Central memory CD8-positive, alpha-beta T cell (primary cell): Measurements from ENCODE around the gene CCDC194.
A peak's percentile ranks its signal among the peaks of the same experiment; 100 is the strongest.

ENCODE experiments used
- ATAC-seq: fragments of 150-1000 bp; cut with Tn5 transposase; replicated peaks from 2 replicates; pipeline ENCODE4 v1.10.0; 2022; ENCODE audit warnings: mild to moderate bottlenecking, moderate FRiP score, moderate number of reproducible peaks; ENCODE audit not compliant: poor library complexity, severe bottlenecking; ENCODE audit errors: extremely low read depth
- DNase-seq, 2 donors: peaks; one replicate each; pipeline ENCODE4 v3.0.0; 2021; ENCODE audit warnings: low spot score in 2 of 2
- H3K27ac Mint-ChIP-seq: one replicate; pipeline ENCODE4 v1.8.0; 2022; ENCODE audit warnings: low read depth, mild to moderate bottlenecking, moderate library complexity, mixed read lengths
- H3K27me3 Mint-ChIP-seq: one replicate; pipeline ENCODE4 v1.8.0; 2022; ENCODE audit warnings: mixed read lengths
- H3K36me3 Mint-ChIP-seq: one replicate; pipeline ENCODE4 v1.8.0; 2022; ENCODE audit warnings: mild to moderate bottlenecking, moderate library complexity, mixed read lengths; ENCODE audit not compliant: insufficient read depth
- H3K4me1 Mint-ChIP-seq: one replicate; pipeline ENCODE4 v1.8.0; 2022; ENCODE audit warnings: mixed read lengths
- H3K4me3 Mint-ChIP-seq: one replicate; pipeline ENCODE4 v1.8.0; 2022; ENCODE audit warnings: mild to moderate bottlenecking, moderate library complexity, mixed read lengths
- H3K9me3 Mint-ChIP-seq: one replicate; pipeline ENCODE4 v1.8.0; 2022; ENCODE audit warnings: mixed read lengths

The CCDC194 gene

GRCh38 chr19:17402982-17403855, 9.2 kb upstream of the CCDC194 start:
- peaks cover 31% of the 10 kb centered on the region for H3K36me3 Mint-ChIP-seq
- peaks cover 44% of the 10 kb centered on the region for H3K4me1 Mint-ChIP-seq
- no peaks in the 10 kb centered on the region for H3K9me3 Mint-ChIP-seq
- peak overlapping the region; percentile 89 for H3K4me3 Mint-ChIP-seq
- DNase-seq (no peak), ATAC-seq (no peak)
- peak overlapping the region; percentile 54 for H3K27ac Mint-ChIP-seq
- H3K27me3 Mint-ChIP-seq: no peaks in the 10 kb centered on the region

GRCh38 chr19:17401628-17402027, 7.6 kb upstream of the CCDC194 start:
- Mint-ChIP-seq H3K36me3 (peaks cover 30% of the 10 kb centered on the region), H3K4me1 (peaks cover 29% of the 10 kb centered on the region), H3K4me3 (no peak overlapping the region), H3K27me3 (no peaks in the 10 kb centered on the region), H3K9me3 (no peaks in the 10 kb centered on the region), H3K27ac (no peak overlapping the region)
- DNase-seq: no peak
- no peak for ATAC-seq

- no peak for DNase-seq
- Mint-ChIP-seq H3K27me3 (no peaks in the 10 kb centered on the region), H3K4me3 (no peak overlapping the region), H3K27ac (peak overlapping the region; percentile 25), H3K9me3 (no peaks in the 10 kb centered on the region), H3K4me1 (peaks cover 8% of the 10 kb centered on the region), H3K36me3 (peaks cover 33% of the 10 kb centered on the region)
- no peak for ATAC-seq
Observed at GRCh38 chr19:17398902-17399527, 5.0 kb upstream of the CCDC194 start.

GRCh38 chr19:17394891-17395415, 957 bp upstream of the CCDC194 start:
- ATAC-seq (no peak), DNase-seq (no peak)
- H3K4me1 Mint-ChIP-seq: peaks cover 13% of the 10 kb centered on the region
- H3K36me3 Mint-ChIP-seq: peaks cover 16% of the 10 kb centered on the region
- H3K27me3 Mint-ChIP-seq: no peaks in the 10 kb centered on the region
- H3K27ac Mint-ChIP-seq: no peak overlapping the region
- H3K9me3 Mint-ChIP-seq: no peaks in the 10 kb centered on the region
- no peak overlapping the region for H3K4me3 Mint-ChIP-seq

GRCh38 chr19:17393002-17393401, 994 bp downstream of the CCDC194 start:
- Mint-ChIP-seq H3K36me3 (peaks cover 11% of the 10 kb centered on the region), H3K27me3 (no peaks in the 10 kb centered on the region), H3K4me1 (peaks cover 13% of the 10 kb centered on the region), H3K4me3 (no peak overlapping the region), H3K9me3 (no peaks in the 10 kb centered on the region), H3K27ac (no peak overlapping the region)
- ATAC-seq: no peak
- DNase-seq: no peak

GRCh38 chr19:17391371-17392151, 2.4 kb downstream of the CCDC194 start:
- Mint-ChIP-seq H3K36me3 (peaks cover 11% of the 10 kb centered on the region), H3K4me1 (peaks cover 13% of the 10 kb centered on the region), H3K27me3 (no peaks in the 10 kb centered on the region), H3K4me3 (peak overlapping the region; percentile 84), H3K27ac (no peak overlapping the region), H3K9me3 (no peaks in the 10 kb centered on the region)
- ATAC-seq: no peak
- no peak for DNase-seq

GRCh38 chr19:17390665-17391370, 3.2 kb downstream of the CCDC194 start:
- DNase-seq: peak; percentile 67 to 77
- peaks cover 10% of the 10 kb centered on the region for H3K36me3 Mint-ChIP-seq
- peaks cover 13% of the 10 kb centered on the region for H3K4me1 Mint-ChIP-seq
- H3K27ac Mint-ChIP-seq: peak overlapping the region; percentile 33
- H3K9me3 Mint-ChIP-seq: no peaks in the 10 kb centered on the region
- no peaks in the 10 kb centered on the region for H3K27me3 Mint-ChIP-seq
- H3K4me3 Mint-ChIP-seq: peak overlapping the region; percentile 84
- peak; percentile 97 for ATAC-seq

GRCh38 chr19:17389957-17390664, 3.9 kb downstream of the CCDC194 start:
- ATAC-seq (no peak), DNase-seq (no peak)
- Mint-ChIP-seq H3K27ac (peak overlapping the region; percentile 33), H3K4me3 (peak overlapping the region; percentile 84), H3K4me1 (peaks cover 13% of the 10 kb centered on the region), H3K9me3 (no peaks in the 10 kb centered on the region), H3K36me3 (peaks cover 8% of the 10 kb centered on the region), H3K27me3 (no peaks in the 10 kb centered on the region)

- DNase-seq (no peak), ATAC-seq (no peak)
- Mint-ChIP-seq H3K4me3 (no peak overlapping the region), H3K27ac (no peak overlapping the region), H3K27me3 (no peaks in the 10 kb centered on the region), H3K36me3 (peaks cover 8% of the 10 kb centered on the region), H3K9me3 (no peaks in the 10 kb centered on the region), H3K4me1 (peaks cover 13% of the 10 kb centered on the region)
Observed at GRCh38 chr19:17389288-17389687, 4.7 kb downstream of the CCDC194 start.

- DNase-seq (peak; percentile 26 to 47), ATAC-seq (no peak)
- H3K9me3 Mint-ChIP-seq: no peaks in the 10 kb centered on the region
- H3K27me3 Mint-ChIP-seq: no peaks in the 10 kb centered on the region
- H3K4me1 Mint-ChIP-seq: peaks cover 5% of the 10 kb centered on the region
- no peak overlapping the region for H3K27ac Mint-ChIP-seq
- no peak overlapping the region for H3K4me3 Mint-ChIP-seq
- peaks cover 4% of the 10 kb centered on the region for H3K36me3 Mint-ChIP-seq
Observed at GRCh38 chr19:17385878-17386611, 8.0 kb downstream of the CCDC194 start.

GRCh38 chr19:17380426-17381138, 13.4 kb downstream of the CCDC194 start:
- no peaks in the 10 kb centered on the region for H3K9me3 Mint-ChIP-seq
- H3K27me3 Mint-ChIP-seq: peaks cover 25% of the 10 kb centered on the region
- H3K36me3 Mint-ChIP-seq: no peaks in the 10 kb centered on the region
- H3K4me3 Mint-ChIP-seq: no peak overlapping the region
- ATAC-seq (no peak), DNase-seq (no peak)
- H3K4me1 Mint-ChIP-seq: no peaks in the 10 kb centered on the region
- H3K27ac Mint-ChIP-seq: no peak overlapping the region
